Measurements from ENCODE around the gene ANKS6. TPM values are rescaled to one million over a fixed set of nuclear protein-coding genes. Genes with fewer than 3 reads are reported as not detected.
"Not testable (repeated sequence)": the region's sequence is repeated elsewhere in the genome, so short reads cannot be mapped to it uniquely, and the experiment has no call there.

The ANKS6 gene
- total RNA-seq, 1 experiment from 2014 or later, result 32.0 TPM

DNA sequence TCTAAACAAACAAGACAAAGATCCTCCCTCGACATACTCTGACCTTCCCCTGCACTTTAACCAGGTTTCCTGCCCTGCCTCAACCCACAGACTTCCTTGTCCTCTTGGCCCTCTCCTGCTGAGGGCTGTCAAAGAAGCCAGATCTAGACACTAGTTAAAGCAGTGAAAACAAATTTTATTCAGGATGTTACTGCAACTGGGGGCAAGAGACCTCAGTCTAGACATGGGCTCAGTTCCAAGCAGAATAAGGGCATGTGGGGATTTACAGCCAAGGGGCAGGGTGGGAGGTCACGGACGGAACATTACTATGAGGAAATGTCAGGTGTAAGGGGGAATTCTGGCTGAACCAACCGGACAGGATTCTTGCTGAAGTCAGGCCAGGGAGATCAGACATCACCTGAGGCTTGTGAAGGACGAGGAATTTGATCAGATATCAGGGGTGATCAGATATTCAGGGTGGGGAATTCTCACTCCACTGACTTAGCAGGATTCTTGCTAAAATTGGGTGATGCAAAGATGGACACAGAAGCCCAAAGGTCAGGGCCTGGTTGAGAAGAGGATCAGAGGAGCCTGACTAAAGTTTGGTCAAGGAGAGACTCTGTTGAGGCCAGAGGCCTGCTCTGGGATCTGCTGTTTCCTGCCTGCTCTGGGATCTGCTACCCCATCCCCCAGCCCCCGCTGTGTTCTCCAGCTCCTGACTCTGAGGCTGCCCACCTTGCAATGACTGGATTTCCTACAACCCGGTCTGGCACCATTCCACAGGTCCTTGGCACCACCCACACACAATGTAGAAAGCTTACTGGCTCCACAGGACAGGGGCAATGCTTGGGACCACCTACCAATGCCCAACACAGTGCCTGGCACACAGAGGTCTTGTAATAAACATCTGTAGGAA, 109.1 kb downstream of the ANKS6 start:
- no peaks in the 10 kb centered on the region for H3K36me3 ChIP-seq
- no peak for DNase-seq
- no peaks in the 10 kb centered on the region; the same call in 1 of the 2 replicates for H3K27me3 ChIP-seq
- no peaks in the 10 kb centered on the region for H3K9me3 ChIP-seq (replicated peaks)
- H3K27ac ChIP-seq, result no peak overlapping the region
- no peak overlapping the region for H3K4me3 ChIP-seq
- H3K4me1 ChIP-seq, result no peaks in the 10 kb centered on the region

- not testable (repeated sequence) for H3K27ac ChIP-seq; H3K4me1 ChIP-seq; DNase-seq; H3K4me3 ChIP-seq; H3K36me3 ChIP-seq; H3K27me3 ChIP-seq; H3K9me3 ChIP-seq (replicated peaks)
These were observed 111.5 kb downstream of the ANKS6 start for GRCh38 chr9:98684816-98685215.

Other genes starting within 250 kb of the ANKS6 start
- not detected in 2 replicates for gene GABBR2, start 87.6 kb downstream of the ANKS6 start, total RNA-seq (2014; rRNA removed; shearing (Covaris generic))
- 2.2 and 2.7 TPM in 2 replicates for gene GALNT12, start 11.1 kb upstream of the ANKS6 start, total RNA-seq (2014; rRNA removed; shearing (Covaris generic))
- gene COL15A1, start 147.4 kb upstream of the ANKS6 start, total RNA-seq (2014; rRNA removed; shearing (Covaris generic)), result 7.5 and 7.6 TPM in 2 replicates